B cell (primary cell): ENCODE results near the gene SLC30A2. TPM values are rescaled to one million over a fixed set of nuclear protein-coding genes. Genes with fewer than 3 reads are reported as not detected.

Source experiments
- ATAC-seq: fragments of 200-7000 bp; cut with Tn5 transposase; one replicate; pipeline ENCODE4 v1.10.0; 2021; ENCODE audit warnings: low read depth, mild to moderate bottlenecking, moderate number of reproducible peaks, moderate library complexity
- CTCF ChIA-PET: fragments of 350-600 bp; sonication (Branson Sonifier 250); formaldehyde crosslinking; loops from one replicate; lab custom pipeline; 2021; ENCODE audit warnings: antibody characterized with exemption, inconsistent platforms; lab: Charles Lee
- POLR2A ChIA-PET: fragments of 350-600 bp; sonication (Branson Sonifier 250); formaldehyde crosslinking; loops from one replicate; lab custom pipeline; 2021; ENCODE audit warnings: antibody characterized with exemption; lab: Charles Lee
- DNase-seq: peaks from one replicate; pipeline ENCODE4 v3.0.0; 2013
- H2AFZ ChIP-seq: 2 replicates; pipeline ENCODE4 v1.6.1; 2012; ENCODE audit warnings: mild to moderate bottlenecking, low read depth, low read length; ENCODE audit not compliant: insufficient read depth, poor library complexity, severe bottlenecking
- H3K27ac ChIP-seq, 2 donors: 1 replicate in 1 of 2; 2 replicates in 1 of 2; pipeline ENCODE4 v1.5.1; 2012 to 2013; ENCODE audit warnings: low read length in 2 of 2, mild to moderate bottlenecking in 2 of 2, moderate library complexity in 1 of 2
- H3K27me3 ChIP-seq, 4 experiments: fragments of 200-600 bp in 1 of 4; sonication (generic) in 1 of 4; replicated peaks in 1 of 4; 1 replicate in 2 of 4; 2 replicates in 2 of 4; pipeline versions ENCODE4 v1.6.1 to v1.7.0; 2013 to 2016; ENCODE audit warnings: low read length in 3 of 4, mild to moderate bottlenecking in 2 of 4, mixed read lengths in 1 of 4, moderate library complexity in 1 of 4; ENCODE audit not compliant: insufficient read depth in 4 of 4, control insufficient read depth in 3 of 4; ENCODE audit errors: control extremely low read depth in 1 of 4
- H3K36me3 ChIP-seq, 2 experiments: replicated peaks in 1 of 2; 1 replicate in 1 of 2; 2 replicates in 1 of 2; pipeline versions ENCODE4 v1.6.1 to v1.7.1; 2013; ENCODE audit warnings: low read length in 1 of 2; ENCODE audit not compliant: insufficient read depth in 2 of 2, control insufficient read depth in 1 of 2; ENCODE audit errors: control extremely low read depth in 1 of 2, extremely low read depth in 1 of 2
- H3K4me1 ChIP-seq, 2 donors: fragments of 200-600 bp in 1 of 2; sonication (generic) in 1 of 2; 1 replicate in 1 of 2; 2 replicates in 1 of 2; pipeline versions ENCODE4 v1.5.1 to v1.6.1; 2013 to 2017; ENCODE audit warnings: low read length in 2 of 2; ENCODE audit not compliant: control insufficient read depth in 2 of 2, insufficient read depth in 2 of 2
- H3K4me2 ChIP-seq: replicated peaks from 2 replicates; pipeline ENCODE3; 2012; ENCODE audit warnings: mild to moderate bottlenecking, low read depth, low read length; ENCODE audit not compliant: poor library complexity, severe bottlenecking
- H3K4me3 ChIP-seq, 5 experiments: fragments of 200-600 bp in 1 of 5; sonication (generic) in 1 of 5; 1 replicate in 3 of 5; 2 replicates in 2 of 5; pipeline versions ENCODE4 v1.5.1 to v1.7.0; 2011 to 2016; ENCODE audit warnings: low read length in 4 of 5, mild to moderate bottlenecking in 4 of 5, low read depth in 2 of 5, control low read depth in 1 of 5, moderate library complexity in 1 of 5; ENCODE audit not compliant: insufficient read depth in 1 of 5; ENCODE audit errors: control extremely low read depth in 1 of 5, extremely low read depth in 1 of 5
- H3K79me2 ChIP-seq: fragments of 200-600 bp; sonication (generic); one replicate; pipeline ENCODE4 v1.6.0; 2016; ENCODE audit warnings: low read length; ENCODE audit not compliant: control insufficient read depth, insufficient read depth
- H3K9ac ChIP-seq: fragments of 200-600 bp; sonication (generic); 2 replicates; pipeline ENCODE4 v1.6.1; 2017; ENCODE audit warnings: mild to moderate bottlenecking, low read length, moderate library complexity
- H3K9me3 ChIP-seq, 3 donors: one replicate each; pipeline versions ENCODE4 v1.6.1 to v1.7.1; 2013; ENCODE audit warnings: low read length in 2 of 3; ENCODE audit not compliant: control insufficient read depth in 2 of 3, insufficient read depth in 1 of 3; ENCODE audit errors: control extremely low read depth in 1 of 3
- H4K20me1 ChIP-seq: 2 replicates; pipeline ENCODE4 v1.6.0; 2012; ENCODE audit warnings: mild to moderate bottlenecking, low read length; ENCODE audit not compliant: insufficient read depth, control insufficient read depth, poor library complexity, severe bottlenecking
- H3K27ac Mint-ChIP-seq: one replicate; pipeline ENCODE4 v1.8.0; 2021; ENCODE audit warnings: mixed read lengths
- H3K27me3 Mint-ChIP-seq: one replicate; pipeline ENCODE4 v1.8.0; 2021; ENCODE audit warnings: mixed read lengths
- H3K4me1 Mint-ChIP-seq: one replicate; pipeline ENCODE4 v1.8.0; 2021; ENCODE audit warnings: mixed read lengths
- H3K4me3 Mint-ChIP-seq: one replicate; pipeline ENCODE4 v1.8.0; 2021; ENCODE audit warnings: mixed read lengths
- H3K9me3 Mint-ChIP-seq: one replicate; pipeline ENCODE4 v1.8.0; 2022; ENCODE audit warnings: mixed read lengths; ENCODE audit not compliant: insufficient read depth
- CTCF ChIP-seq: fragments of 200-600 bp; IDR thresholded peaks from one replicate; pipeline ENCODE4 v1.8.0; 2022; ENCODE audit warnings: antibody characterized with exemption, mild to moderate bottlenecking
- EZH2 ChIP-seq: IDR thresholded peaks from 2 replicates; pipeline ENCODE4 v1.6.1; 2012; ENCODE audit warnings: borderline replicate concordance, low read depth, mild to moderate bottlenecking, moderate library complexity, low read length; ENCODE audit not compliant: insufficient read depth, poor library complexity, severe bottlenecking
- WGBS: methylation state at CpG from one replicate; pipeline ENCODE4 v1.1.5; 2013; ENCODE audit warnings: missing lambda C conversion rate; ENCODE audit not compliant: insufficient coverage; 5-methylcytosine and 5-hydroxymethylcytosine counted together
- intact Hi-C: fragments of 100-400 bp; cut with micrococcal nuclease; formaldehyde crosslinking; loops from one replicate; pipeline ENCODE4 v1.10.0; 2022
- polyA plus RNA-seq: library from polyadenylated mRNA; depleted of rRNA; stranded (reverse); fragments of >200 nt; gene quantifications from 2 replicates; pipeline ENCODE4 v1.2.3, GENCODE V29; 2012
- total RNA-seq, 2 donors: library from RNA; stranded (reverse); fragments of 120-200 nt in 1 of 2; gene quantifications; 1 replicate in 1 of 2; 2 replicates in 1 of 2; pipeline versions ENCODE4 v1.2.3 to v1.2.4, GENCODE V29; 2013 to 2022

The SLC30A2 gene
- total and polyA plus RNA-seq, 2 donors (not counting 1 experiment from before 2014, with no cell fraction given), result not detected

- Histone ChIP-seq H3K4me2 (no peak within 1 kb of the TSS), H3K4me1 (no peaks in the 10 kb centered on the region), H3K9ac (no peak within 1 kb of the TSS), H3K27me3 (peaks cover 0 to 3% (median 0%) of the 10 kb centered on the region in 4 experiments), H3K36me3 (no peaks in the 10 kb centered on the region), H3K9me3 (no peaks in the 10 kb centered on the region), H3K27ac (no peak within 1 kb of the TSS), H2AFZ (no peak within 1 kb of the TSS), H4K20me1 (no peaks in the 10 kb centered on the region), H3K79me2 (no peaks in the 10 kb centered on the region), H3K4me3 (no peak within 1 kb of the TSS)
- CTCF ChIA-PET, result no interaction called here
- ATAC-seq, result no peak
- DNase-seq, result no peak
- intact Hi-C loops, result no loop called here
- WGBS, result 80% methylated on average over 15 of the region's 15 CpGs
- POLR2A ChIA-PET, result no interaction called here
- Mint-ChIP-seq H3K4me3 (no peak within 1 kb of the TSS), H3K27me3 (peaks cover 8% of the 10 kb centered on the region), H3K9me3 (no peaks in the 10 kb centered on the region), H3K27ac (no peak within 1 kb of the TSS), H3K4me1 (no peaks in the 10 kb centered on the region)
- TF ChIP-seq EZH2, result no peak
Measured at GRCh38 chr1:26021647-26022403, 24.1 kb downstream of the SLC30A2 start, which contains the start of gene EXTL1. EXTL1 (plus strand) TSS chr1:26021775; CDS start chr1:26022647, 872 bp downstream.

GRCh38 chr1:26020941-26021646, 24.8 kb downstream of the SLC30A2 start:
- H3K4me1 ChIP-seq, result no peaks in the 10 kb centered on the region
- H3K27me3 ChIP-seq, result peaks cover 0 to 3% (median 0%) of the 10 kb centered on the region in 4 experiments
- H3K9me3 ChIP-seq, result no peaks in the 10 kb centered on the region
- ATAC-seq (no peak), DNase-seq (no peak)
- ChIA-PET CTCF (interaction anchor here (1.0 kb wide), 1 partner anchor 768 kb away, joined by 3 read pairs; no protein-coding TSS in a partner anchor), POLR2A (no interaction called here)
- no peak overlapping the region for H3K9ac ChIP-seq
- peaks cover 8% of the 10 kb centered on the region for H3K27me3 Mint-ChIP-seq
- no peak overlapping the region for H3K4me3 Mint-ChIP-seq
- no peak overlapping the region for H3K27ac ChIP-seq
- H2AFZ ChIP-seq, result no peak overlapping the region
- WGBS, result 72% methylated on average over 4 of the region's 6 CpGs
- intact Hi-C loops, result no loop called here
- no peak overlapping the region for H3K4me2 ChIP-seq
- no peaks in the 10 kb centered on the region for H3K36me3 ChIP-seq
- no peak overlapping the region for H3K4me3 ChIP-seq
- no peaks in the 10 kb centered on the region for H4K20me1 ChIP-seq
- no peaks in the 10 kb centered on the region for H3K79me2 ChIP-seq
- H3K9me3 Mint-ChIP-seq, result no peaks in the 10 kb centered on the region
- H3K27ac Mint-ChIP-seq, result no peak overlapping the region
- TF ChIP-seq EZH2 (no peak), CTCF (no peak)
- no peaks in the 10 kb centered on the region for H3K4me1 Mint-ChIP-seq
